ENCODE results near the gene HES3.

Gene HES3

DNA sequence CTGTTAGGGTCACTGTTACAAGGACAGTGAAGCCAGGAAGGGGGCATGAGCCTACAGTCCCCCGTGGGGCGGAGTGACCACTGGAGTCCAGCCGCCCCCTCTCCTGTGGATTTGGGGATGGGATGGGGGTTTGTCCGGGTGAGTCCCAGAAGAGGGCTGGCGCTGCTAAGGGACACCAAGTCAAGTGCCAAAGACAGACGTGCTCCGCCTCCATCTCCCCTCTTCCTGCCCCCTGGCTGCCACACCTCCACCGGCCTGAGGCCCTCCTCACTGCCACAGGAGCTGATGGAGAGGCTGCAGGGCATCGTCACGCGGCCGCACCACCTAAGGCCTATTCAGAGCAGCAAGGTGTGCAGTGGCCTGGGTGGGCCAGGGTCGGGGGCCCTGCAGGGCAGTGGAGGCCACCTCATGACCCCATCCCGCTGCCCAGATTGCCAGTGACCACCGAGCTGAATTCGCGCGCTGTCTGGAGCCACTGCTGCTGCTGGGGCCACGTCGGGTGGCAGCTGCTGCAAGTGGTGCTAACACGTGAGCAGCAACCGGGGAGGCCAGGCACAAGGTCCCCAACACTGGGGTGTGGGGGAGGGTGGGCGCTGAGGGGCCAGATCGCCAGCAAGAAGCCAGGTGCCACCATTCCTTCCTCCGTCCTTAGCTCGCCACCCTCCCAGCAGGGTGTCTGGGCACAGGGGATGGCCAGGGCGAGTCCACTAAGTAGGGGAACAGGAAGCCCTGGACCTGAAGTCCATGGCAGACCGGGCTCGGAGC is 33.2 kb upstream of the HES3 start:
- no peak for TF ChIP-seq ZFX (IDR thresholded peaks at IDR 0.05; ENCODE audit: borderline replicate concordance)
- TF ChIP-seq, protein P1, sequence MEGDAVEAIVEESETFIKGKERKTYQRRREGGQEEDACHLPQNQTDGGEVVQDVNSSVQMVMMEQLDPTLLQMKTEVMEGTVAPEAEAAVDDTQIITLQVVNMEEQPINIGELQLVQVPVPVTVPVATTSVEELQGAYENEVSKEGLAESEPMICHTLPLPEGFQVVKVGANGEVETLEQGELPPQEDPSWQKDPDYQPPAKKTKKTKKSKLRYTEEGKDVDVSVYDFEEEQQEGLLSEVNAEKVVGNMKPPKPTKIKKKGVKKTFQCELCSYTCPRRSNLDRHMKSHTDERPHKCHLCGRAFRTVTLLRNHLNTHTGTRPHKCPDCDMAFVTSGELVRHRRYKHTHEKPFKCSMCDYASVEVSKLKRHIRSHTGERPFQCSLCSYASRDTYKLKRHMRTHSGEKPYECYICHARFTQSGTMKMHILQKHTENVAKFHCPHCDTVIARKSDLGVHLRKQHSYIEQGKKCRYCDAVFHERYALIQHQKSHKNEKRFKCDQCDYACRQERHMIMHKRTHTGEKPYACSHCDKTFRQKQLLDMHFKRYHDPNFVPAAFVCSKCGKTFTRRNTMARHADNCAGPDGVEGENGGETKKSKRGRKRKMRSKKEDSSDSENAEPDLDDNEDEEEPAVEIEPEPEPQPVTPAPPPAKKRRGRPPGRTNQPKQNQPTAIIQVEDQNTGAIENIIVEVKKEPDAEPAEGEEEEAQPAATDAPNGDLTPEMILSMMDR (IDR thresholded peaks at IDR 0.05) = no peak
- H3K27ac ChIP-seq = no peak overlapping the region

DNA sequence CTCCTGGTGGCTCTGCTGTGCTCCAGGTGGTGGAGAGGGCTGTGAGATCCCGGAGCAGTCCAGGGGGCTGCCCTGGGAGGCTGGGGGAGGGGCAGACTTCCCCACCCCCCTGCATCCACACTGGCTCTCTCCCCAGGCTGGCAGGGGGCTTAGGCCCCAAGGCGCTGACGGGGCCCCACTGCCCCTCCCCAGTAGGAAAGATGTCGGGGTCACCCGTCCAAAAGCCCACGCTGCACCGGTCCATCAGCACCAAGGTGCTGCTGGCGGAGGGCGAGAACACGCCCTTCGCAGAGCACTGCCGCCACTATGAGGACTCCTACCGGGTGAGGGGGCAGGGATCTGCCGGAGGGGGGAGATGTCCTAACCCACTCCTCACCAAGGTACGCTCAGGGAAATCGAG is 32.2 kb upstream of the HES3 start:
- TF ChIP-seq ZFX (IDR thresholded peaks at IDR 0.05; ENCODE audit: borderline replicate concordance) = no peak
- TF ChIP-seq, protein P1 (IDR thresholded peaks at IDR 0.05) = no peak
- H3K27ac ChIP-seq = no peak overlapping the region

DNA sequence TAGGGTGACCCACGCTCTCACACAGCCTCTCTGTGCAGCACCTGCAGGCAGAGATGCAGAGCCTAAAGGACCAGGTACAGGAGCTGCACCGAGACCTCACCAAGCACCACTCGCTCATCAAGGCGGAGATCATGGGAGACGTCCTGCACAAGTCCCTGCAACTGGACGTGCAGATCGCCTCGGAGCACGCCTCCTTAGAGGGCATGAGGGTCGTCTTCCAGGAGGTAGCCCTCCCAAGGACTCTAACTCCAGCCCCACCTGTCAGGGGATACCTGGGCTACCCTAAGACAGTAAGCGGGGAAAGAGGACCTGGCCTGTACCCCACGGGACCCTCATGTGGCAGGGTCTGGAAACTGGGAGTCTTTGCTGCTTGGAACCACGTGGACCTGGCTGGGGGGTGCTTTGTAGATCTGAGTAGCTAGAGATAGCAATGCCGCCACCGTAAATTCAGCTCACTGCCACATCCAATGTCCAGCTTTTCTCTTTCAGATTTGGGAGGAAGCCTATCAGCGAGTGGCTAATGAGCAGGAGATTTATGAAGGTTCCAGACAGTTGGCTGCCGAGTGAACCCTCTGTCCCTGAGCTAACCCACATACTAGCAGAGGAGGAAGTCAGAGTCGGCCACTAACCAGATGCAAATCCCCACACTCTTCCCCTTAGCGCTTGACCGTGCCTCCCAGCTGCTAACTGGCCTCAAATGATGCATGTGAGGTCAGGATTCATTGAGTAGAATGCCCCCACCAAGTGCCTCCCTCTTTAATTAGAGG is 31.6 kb upstream of the HES3 start:
- TF ChIP-seq, protein P1 (IDR thresholded peaks at IDR 0.05) = no peak
- TF ChIP-seq ZFX (IDR thresholded peaks at IDR 0.05; ENCODE audit: borderline replicate concordance) = no peak
- no peak overlapping the region for H3K27ac ChIP-seq

DNA sequence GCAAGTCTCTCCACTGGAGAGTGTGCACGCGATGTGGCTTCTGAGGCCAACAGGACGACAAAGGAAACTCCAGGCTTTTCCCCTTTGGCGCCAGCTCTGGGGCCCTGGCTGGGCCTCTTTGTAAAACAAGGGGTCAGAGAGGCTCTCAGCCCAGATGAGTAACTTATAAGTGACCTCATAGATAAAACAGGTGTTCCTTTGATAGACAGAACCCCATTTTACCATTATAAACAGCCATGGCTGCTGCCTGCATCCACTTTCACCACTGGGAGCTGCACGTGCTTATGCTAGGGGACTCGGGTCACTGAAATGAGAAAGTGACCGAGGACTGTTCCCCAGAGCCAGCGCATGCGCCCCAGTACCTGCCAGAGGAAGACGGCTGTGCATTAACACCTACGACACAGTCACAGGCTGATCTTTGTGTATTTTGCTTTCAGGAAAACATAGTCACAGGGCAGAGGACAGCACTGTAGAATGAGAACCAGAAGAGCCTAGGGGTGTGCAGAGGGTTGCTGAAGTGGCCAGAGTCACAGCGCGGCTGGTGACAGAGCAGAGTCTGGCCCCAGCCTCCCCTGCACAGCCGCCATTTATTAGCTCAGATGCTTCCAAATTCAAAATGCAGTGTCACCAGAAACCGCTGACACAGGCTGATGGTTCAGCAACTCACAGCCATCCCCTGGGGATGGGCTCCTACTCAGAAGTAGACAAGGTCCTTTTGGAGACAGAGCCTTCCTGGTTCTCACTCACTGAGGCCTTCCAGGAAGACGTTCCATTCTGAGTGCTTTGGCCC is 25.4 kb upstream of the HES3 start:
- H3K27ac ChIP-seq = no peak overlapping the region
- no peak for TF ChIP-seq ZFX (IDR thresholded peaks at IDR 0.05; ENCODE audit: borderline replicate concordance)
- TF ChIP-seq, protein P1 (IDR thresholded peaks at IDR 0.05) = no peak

DNA sequence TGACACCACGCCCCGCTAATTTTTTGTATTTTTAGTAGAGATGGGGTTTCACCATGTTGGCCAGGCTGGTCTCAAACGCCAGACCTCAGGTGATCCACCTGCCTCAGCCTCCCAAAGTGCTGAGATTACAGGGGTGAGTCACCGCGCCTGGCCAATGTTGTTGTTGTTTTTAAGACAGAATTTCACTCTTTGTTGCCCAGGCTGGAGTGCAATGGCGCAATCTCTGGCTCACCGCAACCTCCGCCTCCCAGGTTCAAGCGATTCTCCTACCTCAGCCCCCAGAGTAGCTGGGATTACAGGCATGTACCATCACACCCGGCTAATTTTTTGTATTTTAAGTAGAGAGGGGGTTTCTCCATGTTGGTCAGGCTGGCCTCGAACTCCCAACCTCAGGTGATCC is 24.3 kb upstream of the HES3 start:
- H3K27ac ChIP-seq = 0 out of 2 replicates have a peak overlapping the region, but pooled peaks have one; percentile 26

DNA sequence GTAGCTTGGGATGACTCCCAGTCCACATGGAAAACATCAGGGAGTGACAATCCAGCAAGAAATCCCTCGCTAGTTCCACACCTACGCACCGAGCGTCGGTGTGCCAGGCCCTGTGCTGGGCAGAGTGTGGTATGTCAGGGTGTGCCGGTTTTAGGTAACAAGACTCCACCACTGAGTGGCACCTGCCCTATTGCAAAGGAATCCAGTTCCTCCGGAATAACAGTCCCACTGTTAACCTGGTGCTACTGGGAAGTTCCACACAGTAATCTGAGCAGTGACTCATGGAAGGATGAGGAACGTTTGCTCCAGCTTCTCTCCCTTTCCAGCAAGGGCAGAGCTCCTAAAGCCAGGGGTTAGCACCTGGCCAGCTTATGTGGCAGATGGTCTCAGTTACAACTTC is 23.7 kb upstream of the HES3 start:
- peak overlapping the region; percentile 26; the same call in 1 of the 2 replicates for H3K27ac ChIP-seq
- no peak for TF ChIP-seq ZFX (IDR thresholded peaks at IDR 0.05; ENCODE audit: borderline replicate concordance)
- TF ChIP-seq, protein P1 (IDR thresholded peaks at IDR 0.05) = no peak

DNA sequence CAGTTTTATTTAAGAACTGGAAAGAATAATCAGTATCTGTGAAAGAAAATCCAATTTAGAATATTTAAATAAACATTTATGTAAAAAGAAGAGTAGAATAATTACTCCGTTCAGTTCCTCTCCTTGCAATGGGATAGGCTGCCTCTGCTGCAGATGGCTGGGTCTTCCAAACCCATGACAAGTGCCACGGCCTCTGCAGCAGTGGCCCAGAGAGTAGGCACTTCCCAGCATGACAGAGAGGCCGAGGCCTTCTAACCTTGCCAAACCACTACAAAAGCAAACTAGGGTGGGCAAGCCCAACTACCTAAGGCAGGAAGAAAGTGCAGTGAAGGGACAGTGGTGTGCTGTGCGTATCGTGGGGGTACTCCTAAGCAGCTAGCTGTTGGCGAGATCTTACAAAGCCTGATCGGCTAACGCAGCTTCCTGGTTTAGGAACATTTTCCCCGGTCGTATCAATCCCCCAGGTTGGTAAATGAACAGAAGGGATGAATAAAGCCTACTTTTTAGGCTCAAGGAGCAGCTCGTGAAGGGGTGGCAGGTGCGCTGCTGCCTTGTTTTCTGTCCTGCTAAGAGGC is 22.7 kb upstream of the HES3 start:
- H3K27ac ChIP-seq = no peak overlapping the region
- TF ChIP-seq, protein P1 (IDR thresholded peaks at IDR 0.05) = no peak
- TF ChIP-seq ZFX (IDR thresholded peaks at IDR 0.05; ENCODE audit: borderline replicate concordance) = no peak
